Transverse colon (tissue), 4 donors: ENCODE results near the gene AXIN1. TPM values are rescaled to one million over a fixed set of nuclear protein-coding genes. Genes with fewer than 3 reads are reported as not detected.

ENCODE experiments used
- DNase-seq: peaks from one replicate; pipeline ENCODE4 v3.0.0-alpha.2; 2019
- H3K27ac ChIP-seq, 4 donors: fragments of 200-600 bp; sonication (generic); 2 replicates each; pipeline ENCODE4 v1.5.1; 2016 to 2018; ENCODE audit warnings: inconsistent platforms in 4 of 4
- H3K27me3 ChIP-seq: fragments of 200-600 bp; sonication (generic); 2 replicates; pipeline ENCODE4 v1.5.1; 2017; ENCODE audit warnings: inconsistent platforms
- H3K36me3 ChIP-seq, 4 donors: fragments of 200-600 bp; sonication (generic); 2 replicates each; pipeline ENCODE4 v1.5.1; 2017 to 2019; ENCODE audit warnings: inconsistent platforms in 4 of 4
- H3K4me1 ChIP-seq, 4 donors: fragments of 200-600 bp; sonication (generic); 2 replicates each; pipeline ENCODE4 v1.5.1; 2017 to 2020; ENCODE audit warnings: inconsistent platforms in 4 of 4
- H3K4me3 ChIP-seq, 4 donors: fragments of 200-600 bp; sonication (generic); 1 replicate in 1 of 4; 2 replicates in 3 of 4; pipeline versions ENCODE4 v1.5.1 to v1.6.1; 2017 to 2019; ENCODE audit warnings: inconsistent platforms in 4 of 4
- H3K9me3 ChIP-seq, 2 donors: fragments of 200-600 bp; sonication (generic); 2 replicates each; pipeline ENCODE4 v1.5.1; 2017 to 2019; ENCODE audit warnings: inconsistent platforms in 2 of 2
- EP300 ChIP-seq: sonication (generic); formaldehyde crosslinking; IDR thresholded peaks from one replicate; pipeline ENCODE4 v1.6.1; 2017; ENCODE audit warnings: antibody characterized with exemption, low read depth
- POLR2A ChIP-seq: fragments of 450-650 bp; IDR thresholded peaks from one replicate; pipeline ENCODE4 v1.6.1; 2016; ENCODE audit warnings: antibody characterized with exemption, mild to moderate bottlenecking, moderate library complexity
- POLR2AphosphoS5 ChIP-seq, 3 donors: sonication (generic); formaldehyde crosslinking; IDR thresholded peaks; one replicate each; pipeline ENCODE4 v1.6.1; 2016; ENCODE audit warnings: antibody characterized with exemption in 3 of 3
- WGBS, 2 donors: methylation state at CpG; one replicate each; pipeline ENCODE4 v1.1.5; 2018; ENCODE audit warnings: low coverage in 1 of 2; 5-methylcytosine and 5-hydroxymethylcytosine counted together
- in situ Hi-C, 4 donors: fragments of 200-750 bp; cut with MboI; loops; one replicate each; pipeline versions ENCODE4 v1.15.0 to v1.15.1; 2017; ENCODE audit warnings: low sequenced_read_pairs in 3 of 4, low pct_ligation_motif_present in 1 of 4, low pct_unique_long_range_greater_than_20kb in 1 of 4
- intact Hi-C: fragments of 100-400 bp; cut with DNase I; formaldehyde crosslinking; loops from one replicate; pipeline ENCODE4 v1.15.1; 2023; ENCODE audit warnings: low total_unique reads
- total RNA-seq, 4 donors: library from RNA; depleted of rRNA; stranded (reverse); fragments of >200 nt; gene quantifications; one replicate each; pipeline ENCODE4 v1.1.0, GENCODE V29; 2016
- TF ChIP-seq, protein P1 (sequence below), 5 experiments: fragments of 200-600 bp in 3 of 5; fragments of 450-650 bp in 2 of 5; sonication (generic) in 3 of 5; IDR thresholded peaks; 1 replicate in 2 of 5; 2 replicates in 3 of 5; pipeline ENCODE4 v1.5.1; 2016 to 2017; ENCODE audit warnings: antibody characterized with exemption in 5 of 5, inconsistent platforms in 3 of 5, mild to moderate bottlenecking in 2 of 5, moderate library complexity in 1 of 5

The AXIN1 gene
- total RNA-seq, 4 donors from 2014 or later = 41.4 to 73.7 (median 58.7) TPM

DNA sequence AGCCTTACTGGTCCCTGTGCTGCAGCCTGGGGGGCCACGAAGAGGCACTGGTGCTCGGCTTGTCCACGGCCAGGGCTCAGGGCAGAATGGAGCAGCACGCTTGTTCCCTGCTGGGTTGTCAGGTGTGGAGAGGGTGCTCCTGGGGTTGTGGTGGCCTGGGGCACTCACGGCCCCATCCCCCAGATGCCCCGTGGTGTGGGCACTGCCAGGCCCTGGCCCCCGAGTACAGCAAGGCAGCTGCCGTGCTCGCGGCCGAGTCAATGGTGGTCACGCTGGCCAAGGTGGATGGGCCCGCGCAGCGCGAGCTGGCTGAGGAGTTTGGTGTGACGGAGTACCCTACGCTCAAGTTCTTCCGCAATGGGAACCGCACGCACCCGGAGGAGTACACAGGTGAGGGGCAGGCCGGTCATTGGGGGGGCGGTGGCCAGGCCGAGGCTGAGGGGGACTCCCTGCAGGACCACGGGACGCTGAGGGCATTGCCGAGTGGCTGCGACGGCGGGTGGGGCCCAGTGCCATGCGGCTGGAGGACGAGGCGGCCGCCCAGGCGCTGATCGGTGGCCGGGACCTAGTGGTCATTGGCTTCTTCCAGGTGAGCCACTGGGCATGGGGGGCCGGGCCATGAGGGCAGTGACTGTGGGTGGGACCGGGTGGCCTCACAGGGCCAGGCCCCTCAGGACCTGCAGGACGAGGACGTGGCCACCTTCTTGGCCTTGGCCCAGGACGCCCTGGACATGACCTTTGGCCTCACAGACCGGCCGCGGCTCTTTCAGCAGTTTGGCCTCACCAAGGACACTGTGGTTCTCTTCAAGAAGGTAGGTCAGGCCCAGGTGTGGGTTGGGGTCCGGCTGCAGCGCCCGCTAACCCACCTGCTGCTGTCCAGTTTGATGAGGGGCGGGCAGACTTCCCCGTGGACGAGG is 68.1 kb downstream of the AXIN1 start:
- 93 to 95% methylated on average over 4 to 47 of the region's 52 CpGs for WGBS, 2 donors
- in situ Hi-C loops (no loop called here), intact Hi-C loops (no loop called here)
- no peak for DNase-seq
- Histone ChIP-seq H3K9me3 (no peaks in the 10 kb centered on the region), H3K27me3 (peaks cover 37% of the 10 kb centered on the region), H3K4me3 (no peak overlapping the region), H3K27ac (no peak overlapping the region), H3K36me3 (peaks cover 0 to 12% (median 6%) of the 10 kb centered on the region in 4 donors), H3K4me1 (peaks cover 6 to 18% (median 11%) of the 10 kb centered on the region in 4 donors)
- TF ChIP-seq EP300 = no peak
- no peak for TF ChIP-seq POLR2AphosphoS5 (IDR thresholded peaks at IDR 0.05)
- TF ChIP-seq POLR2A = no peak
- TF ChIP-seq, protein P1, sequence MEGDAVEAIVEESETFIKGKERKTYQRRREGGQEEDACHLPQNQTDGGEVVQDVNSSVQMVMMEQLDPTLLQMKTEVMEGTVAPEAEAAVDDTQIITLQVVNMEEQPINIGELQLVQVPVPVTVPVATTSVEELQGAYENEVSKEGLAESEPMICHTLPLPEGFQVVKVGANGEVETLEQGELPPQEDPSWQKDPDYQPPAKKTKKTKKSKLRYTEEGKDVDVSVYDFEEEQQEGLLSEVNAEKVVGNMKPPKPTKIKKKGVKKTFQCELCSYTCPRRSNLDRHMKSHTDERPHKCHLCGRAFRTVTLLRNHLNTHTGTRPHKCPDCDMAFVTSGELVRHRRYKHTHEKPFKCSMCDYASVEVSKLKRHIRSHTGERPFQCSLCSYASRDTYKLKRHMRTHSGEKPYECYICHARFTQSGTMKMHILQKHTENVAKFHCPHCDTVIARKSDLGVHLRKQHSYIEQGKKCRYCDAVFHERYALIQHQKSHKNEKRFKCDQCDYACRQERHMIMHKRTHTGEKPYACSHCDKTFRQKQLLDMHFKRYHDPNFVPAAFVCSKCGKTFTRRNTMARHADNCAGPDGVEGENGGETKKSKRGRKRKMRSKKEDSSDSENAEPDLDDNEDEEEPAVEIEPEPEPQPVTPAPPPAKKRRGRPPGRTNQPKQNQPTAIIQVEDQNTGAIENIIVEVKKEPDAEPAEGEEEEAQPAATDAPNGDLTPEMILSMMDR (IDR thresholded peaks at IDR 0.05) = no peak

DNA sequence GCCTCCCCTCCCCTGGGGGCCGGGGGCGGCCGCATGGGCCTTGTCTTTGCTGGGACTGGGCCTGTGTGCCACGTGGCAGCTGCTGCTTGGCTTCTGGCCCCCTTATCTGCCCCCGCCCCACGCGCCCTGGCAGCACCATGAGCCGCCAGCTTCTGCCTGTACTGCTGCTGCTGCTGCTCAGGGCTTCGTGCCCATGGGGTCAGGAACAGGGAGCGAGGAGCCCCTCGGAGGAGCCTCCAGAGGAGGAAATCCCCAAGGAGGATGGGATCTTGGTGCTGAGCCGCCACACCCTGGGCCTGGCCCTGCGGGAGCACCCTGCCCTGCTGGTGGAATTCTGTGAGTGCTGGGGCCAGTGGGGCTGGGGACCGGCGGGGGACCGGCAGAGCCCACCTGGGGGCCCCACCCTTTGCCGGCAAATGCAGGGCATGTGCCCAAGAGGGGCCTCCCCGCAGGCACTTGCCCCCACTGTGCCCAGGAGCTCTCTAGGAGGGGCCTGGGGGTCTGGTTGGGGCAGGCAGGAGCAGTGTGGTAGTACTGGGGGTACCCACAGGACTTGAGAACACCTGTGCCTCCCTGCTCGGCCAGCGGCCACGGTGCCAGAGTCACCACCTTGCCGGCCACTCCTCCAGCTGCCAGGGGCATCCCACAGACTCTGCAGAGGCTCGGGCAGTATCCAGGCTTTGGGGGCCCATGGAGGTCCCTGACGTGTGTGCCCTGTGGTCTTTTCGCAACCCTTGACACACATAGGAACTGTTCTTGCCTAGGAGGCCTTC is 69.3 kb downstream of the AXIN1 start, which contains the start of gene PDIA2:
PDIA2 (plus strand) TSS at position 132 of the 773 bp plus-strand sequence; CDS start at position 138, 6 bp downstream.
- Histone ChIP-seq H3K27me3 (peaks cover 48% of the 10 kb centered on the region), H3K36me3 (peaks cover 0 to under 1% (median 0%) of the 10 kb centered on the region in 4 donors), H3K27ac (no peak within 1 kb of the TSS), H3K4me3 (no peak within 1 kb of the TSS), H3K4me1 (peaks cover 6 to 18% (median 11%) of the 10 kb centered on the region in 4 donors), H3K9me3 (no peaks in the 10 kb centered on the region)
- in situ Hi-C loops = no loop called here
- TF ChIP-seq EP300 (no peak), POLR2AphosphoS5 (IDR thresholded peaks at IDR 0.05) (no peak), POLR2A (no peak)
- TF ChIP-seq, protein P1 (IDR thresholded peaks at IDR 0.05) = no peak
- WGBS, 2 donors = 63% methylated on average over 21 of the region's 25 CpGs; no CpG with 5 or more reads in 1 of the 2 donors
- intact Hi-C loops = no loop called here
- no peak for DNase-seq

DNA sequence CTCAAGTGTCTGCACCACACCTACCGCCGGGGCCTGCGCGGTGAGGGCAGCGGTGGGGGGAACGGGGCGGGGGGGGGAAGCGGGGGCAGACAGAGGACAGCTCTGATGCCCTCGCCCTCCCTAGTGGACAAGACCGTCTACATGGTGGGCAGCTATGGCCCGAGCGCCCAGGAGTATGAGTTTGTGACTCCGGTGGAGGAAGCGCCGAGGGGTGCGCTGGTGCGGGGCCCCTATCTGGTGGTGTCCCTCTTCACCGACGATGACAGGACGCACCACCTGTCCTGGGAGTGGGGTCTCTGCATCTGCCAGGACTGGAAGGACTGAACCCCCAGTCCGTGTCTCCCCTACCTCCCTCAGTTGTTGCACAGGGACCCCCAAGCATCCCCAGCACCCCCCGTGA is 70.0 kb downstream of the AXIN1 start:
- no peaks in the 10 kb centered on the region for H3K36me3 ChIP-seq
- WGBS, 2 donors = 74% methylated on average over 20 of the region's 22 CpGs; no CpG with 5 or more reads in 1 of the 2 donors
- peaks cover 48% of the 10 kb centered on the region for H3K27me3 ChIP-seq
- in situ Hi-C loops = no loop called here
- peaks cover 6 to 18% (median 11%) of the 10 kb centered on the region in 4 donors for H3K4me1 ChIP-seq
- intact Hi-C loops = no loop called here
- H3K9me3 ChIP-seq = no peaks in the 10 kb centered on the region
- no peak overlapping the region for H3K4me3 ChIP-seq
- no peak overlapping the region for H3K27ac ChIP-seq
- TF ChIP-seq EP300 (no peak), POLR2A (no peak), POLR2AphosphoS5 (IDR thresholded peaks at IDR 0.05) (no peak)
- TF ChIP-seq, protein P1 (IDR thresholded peaks at IDR 0.05) = no peak
- DNase-seq = no peak
